WERI-Rb-1 (cell line): ENCODE results near the gene PRKAR1B.

ENCODE experiments used
- DNase-seq: peaks from one replicate; pipeline ENCODE4 v3.0.0-alpha.2; 2020
- H3K27ac ChIP-seq: fragments of 250-450 bp; sonication (Bioruptor Pico); 2 replicates; pipeline ENCODE4 v1.5.1; 2020; ENCODE audit warnings: mild to moderate bottlenecking, moderate library complexity
- H3K27me3 ChIP-seq: fragments of 250-450 bp; sonication (Bioruptor Pico); 2 replicates; pipeline ENCODE4 v1.5.1; 2021; ENCODE audit warnings: mild to moderate bottlenecking, low read depth, moderate library complexity; ENCODE audit not compliant: insufficient read depth, severe bottlenecking
- H3K36me3 ChIP-seq: fragments of 250-450 bp; sonication (Bioruptor Pico); 2 replicates; pipeline ENCODE4 v1.5.1; 2020; ENCODE audit warnings: mild to moderate bottlenecking, moderate library complexity
- H3K4me3 ChIP-seq: 2 replicates; pipeline ENCODE4 v1.5.1; 2011; ENCODE audit warnings: low read depth, mild to moderate bottlenecking, control low read depth, low read length
- H3K9me3 ChIP-seq: fragments of 250-450 bp; sonication (Bioruptor Pico); 2 replicates; pipeline ENCODE4 v1.5.1; 2021; ENCODE audit warnings: mild to moderate bottlenecking, moderate library complexity; ENCODE audit not compliant: severe bottlenecking
- TF ChIP-seq, protein P1 (sequence below): IDR thresholded peaks from 2 replicates; pipeline ENCODE4 v1.5.1; 2011; ENCODE audit warnings: low read depth, mild to moderate bottlenecking, control low read depth, inconsistent platforms, low read length

Gene PRKAR1B

DNA sequence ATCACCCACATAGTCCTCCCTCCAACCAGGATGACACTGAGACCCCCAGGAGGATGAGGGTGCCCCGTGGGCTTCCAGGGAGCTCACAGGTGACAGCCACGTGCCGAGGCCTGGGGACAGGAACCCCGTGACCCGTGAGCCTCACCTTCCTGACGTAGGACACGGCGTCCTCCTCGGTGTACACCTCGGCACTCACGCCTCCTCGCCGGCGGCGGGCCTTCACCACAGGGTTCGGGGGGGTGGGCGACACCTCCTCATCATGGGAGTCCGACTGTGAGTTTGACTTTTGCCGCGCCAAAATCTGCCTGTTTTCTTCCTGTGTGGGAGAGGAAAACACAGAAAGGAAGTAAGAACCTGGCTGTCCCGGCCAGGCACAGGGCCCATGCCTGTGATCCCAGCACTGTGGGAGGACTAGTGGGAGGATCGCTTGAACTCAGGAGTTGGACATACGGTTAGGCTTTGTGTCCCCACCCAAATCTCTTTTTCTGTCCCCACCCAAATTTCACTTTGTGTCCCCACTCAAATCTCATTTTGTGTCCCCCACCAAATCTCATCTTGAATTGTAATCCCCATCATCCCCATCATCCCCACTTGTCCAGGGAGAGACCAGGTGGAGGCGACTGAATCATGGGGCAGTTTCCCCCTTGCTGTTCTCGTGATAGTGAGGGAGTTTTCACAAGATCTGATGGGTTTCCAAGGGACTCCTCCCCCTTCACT is 46.5 kb downstream of the PRKAR1B start:
- no peak overlapping the region for H3K27ac ChIP-seq
- DNase-seq = no peak
- H3K36me3 ChIP-seq = peaks cover 15% of the 10 kb centered on the region
- H3K4me3 ChIP-seq = no peak overlapping the region
- H3K9me3 ChIP-seq = peaks cover 7% of the 10 kb centered on the region
- no peaks in the 10 kb centered on the region for H3K27me3 ChIP-seq
- TF ChIP-seq, protein P1, sequence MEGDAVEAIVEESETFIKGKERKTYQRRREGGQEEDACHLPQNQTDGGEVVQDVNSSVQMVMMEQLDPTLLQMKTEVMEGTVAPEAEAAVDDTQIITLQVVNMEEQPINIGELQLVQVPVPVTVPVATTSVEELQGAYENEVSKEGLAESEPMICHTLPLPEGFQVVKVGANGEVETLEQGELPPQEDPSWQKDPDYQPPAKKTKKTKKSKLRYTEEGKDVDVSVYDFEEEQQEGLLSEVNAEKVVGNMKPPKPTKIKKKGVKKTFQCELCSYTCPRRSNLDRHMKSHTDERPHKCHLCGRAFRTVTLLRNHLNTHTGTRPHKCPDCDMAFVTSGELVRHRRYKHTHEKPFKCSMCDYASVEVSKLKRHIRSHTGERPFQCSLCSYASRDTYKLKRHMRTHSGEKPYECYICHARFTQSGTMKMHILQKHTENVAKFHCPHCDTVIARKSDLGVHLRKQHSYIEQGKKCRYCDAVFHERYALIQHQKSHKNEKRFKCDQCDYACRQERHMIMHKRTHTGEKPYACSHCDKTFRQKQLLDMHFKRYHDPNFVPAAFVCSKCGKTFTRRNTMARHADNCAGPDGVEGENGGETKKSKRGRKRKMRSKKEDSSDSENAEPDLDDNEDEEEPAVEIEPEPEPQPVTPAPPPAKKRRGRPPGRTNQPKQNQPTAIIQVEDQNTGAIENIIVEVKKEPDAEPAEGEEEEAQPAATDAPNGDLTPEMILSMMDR = no peak

GRCh38 chr7:676972-677385 is 50.1 kb downstream of the PRKAR1B start:
- no peak overlapping the region for H3K27ac ChIP-seq
- H3K27me3 ChIP-seq = no peaks in the 10 kb centered on the region
- TF ChIP-seq, protein P1 = no peak
- peaks cover 3% of the 10 kb centered on the region for H3K9me3 ChIP-seq
- no peak for DNase-seq
- H3K4me3 ChIP-seq = no peak overlapping the region
- H3K36me3 ChIP-seq = peaks cover 12% of the 10 kb centered on the region

DNA sequence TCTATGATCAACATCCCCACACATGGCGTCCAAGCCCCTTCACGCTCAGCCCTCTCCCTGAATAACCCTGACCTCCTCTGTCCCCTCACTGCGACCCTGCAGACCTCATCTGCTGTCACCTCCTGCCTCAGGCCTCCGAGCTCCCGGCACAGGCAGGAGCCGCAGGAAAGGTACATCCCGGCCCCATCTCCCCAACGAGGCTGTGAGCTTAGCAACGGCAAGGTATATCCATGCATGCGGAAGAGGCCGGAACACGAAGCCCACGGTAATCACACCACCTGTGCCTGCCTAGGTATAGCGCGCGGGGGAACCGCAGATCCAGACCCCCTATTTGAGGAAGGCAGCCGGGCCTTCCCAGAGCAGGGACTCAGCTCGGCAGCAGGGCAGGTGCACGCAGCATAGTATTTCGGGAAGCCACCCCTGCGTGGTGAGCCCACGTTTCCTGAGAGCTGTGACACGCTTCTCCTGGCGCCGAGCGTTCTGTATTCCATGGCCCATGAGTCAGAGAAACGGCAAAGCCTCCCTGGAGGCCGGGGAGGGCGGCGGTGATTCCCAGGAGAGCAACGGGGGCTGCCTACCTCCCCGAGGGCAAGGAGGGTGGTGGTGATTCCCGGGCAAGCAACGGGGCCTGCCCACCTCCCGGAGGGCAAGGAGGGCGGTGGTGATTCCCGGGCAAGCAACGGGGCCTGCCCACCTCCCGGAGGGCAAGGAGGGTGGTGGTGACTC is 50.7 kb downstream of the PRKAR1B start:
- no peak overlapping the region for H3K4me3 ChIP-seq
- peaks cover 12% of the 10 kb centered on the region for H3K36me3 ChIP-seq
- TF ChIP-seq, protein P1 = no peak
- H3K9me3 ChIP-seq = peaks cover 3% of the 10 kb centered on the region
- no peak for DNase-seq
- no peak overlapping the region for H3K27ac ChIP-seq
- no peaks in the 10 kb centered on the region for H3K27me3 ChIP-seq

DNA sequence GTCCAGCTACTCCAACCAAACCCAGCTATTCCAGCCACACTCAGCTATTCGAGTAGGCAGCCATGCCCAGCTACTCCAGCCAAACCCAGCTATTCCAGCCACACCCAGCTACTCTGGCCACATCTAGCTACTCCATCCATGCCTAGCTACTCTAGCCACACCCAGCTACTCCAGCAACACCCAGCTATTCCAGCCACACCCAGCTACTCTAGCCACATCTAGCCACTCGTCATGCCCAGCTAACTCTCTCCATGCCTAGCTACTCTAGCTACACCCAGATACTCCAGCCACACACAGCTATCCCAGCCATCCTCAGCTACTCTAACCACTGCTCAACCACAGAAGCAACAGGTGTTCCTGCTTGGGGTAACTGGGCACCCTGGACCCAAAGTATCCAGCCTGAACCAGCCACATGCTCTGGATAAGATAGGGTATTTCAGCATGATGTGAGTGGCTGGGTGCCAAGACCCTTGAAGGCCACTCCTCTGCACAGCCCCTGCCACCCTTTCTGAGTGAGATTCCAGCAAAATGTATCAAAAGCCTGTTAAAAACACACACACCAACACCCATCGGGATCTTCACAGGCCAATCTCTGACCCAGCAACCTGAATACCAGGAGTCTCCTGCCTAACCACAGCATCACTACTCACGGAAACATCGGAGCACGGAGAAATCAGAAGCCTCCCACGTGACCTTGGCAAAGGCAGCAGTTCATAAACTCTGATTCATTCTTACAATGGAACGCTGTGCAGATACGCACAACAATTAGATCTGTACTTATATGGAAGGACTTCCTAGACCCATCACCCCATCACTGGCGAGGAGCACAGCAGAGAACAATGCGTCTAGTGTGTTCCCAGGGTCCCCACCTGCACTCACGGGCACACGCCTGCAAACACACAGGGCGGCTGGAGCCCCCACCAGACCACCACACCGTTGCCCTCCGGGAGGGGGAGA is 52.3 kb downstream of the PRKAR1B start:
- no peaks in the 10 kb centered on the region for H3K27me3 ChIP-seq
- no peak for DNase-seq
- TF ChIP-seq, protein P1 = no peak
- no peak overlapping the region for H3K27ac ChIP-seq
- H3K36me3 ChIP-seq = peaks cover 12% of the 10 kb centered on the region
- H3K4me3 ChIP-seq = no peak overlapping the region
- H3K9me3 ChIP-seq = peaks cover 3% of the 10 kb centered on the region

- H3K4me3 ChIP-seq = no peak overlapping the region
- peaks cover 8% of the 10 kb centered on the region for H3K36me3 ChIP-seq
- H3K27ac ChIP-seq = no peak overlapping the region
- H3K9me3 ChIP-seq = peaks cover 3% of the 10 kb centered on the region
- no peaks in the 10 kb centered on the region for H3K27me3 ChIP-seq
- TF ChIP-seq, protein P1 = no peak
- no peak for DNase-seq
Measured at GRCh38 chr7:673681-674453, 53.2 kb downstream of the PRKAR1B start.
